Measurements from ENCODE around the gene SLC16A2.

Gene SLC16A2

DNA sequence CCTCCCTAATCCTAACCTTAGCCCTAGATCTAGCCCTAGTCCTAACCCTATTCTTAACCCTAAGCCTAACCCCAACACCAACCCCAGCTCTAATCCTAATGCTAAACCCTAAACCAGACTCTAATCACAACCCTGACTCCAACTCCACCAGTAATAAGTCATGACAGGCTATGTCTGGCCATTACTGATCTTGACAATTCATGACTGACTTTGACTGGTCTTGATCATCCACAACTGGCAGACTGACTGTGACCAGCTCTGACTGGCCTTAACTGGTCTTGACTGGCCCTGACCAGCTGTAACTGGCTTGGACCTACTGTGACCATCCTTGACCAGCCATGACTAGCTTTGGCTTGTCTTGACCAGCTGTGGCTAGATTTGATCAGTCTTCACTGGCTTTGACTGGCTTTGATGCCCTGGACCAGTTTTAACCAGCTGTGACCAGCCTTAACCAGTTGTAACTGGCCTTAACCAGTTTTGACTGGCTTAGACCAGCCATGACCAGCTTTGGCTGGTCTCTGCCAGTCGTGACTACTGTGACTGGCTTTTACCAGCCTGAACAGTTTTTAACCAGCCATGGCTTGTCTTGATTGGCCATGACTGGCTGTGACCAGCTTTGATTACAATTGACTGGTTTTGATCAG lies 124.7 kb downstream of the SLC16A2 start:
- no peak for DNase-seq

DNA sequence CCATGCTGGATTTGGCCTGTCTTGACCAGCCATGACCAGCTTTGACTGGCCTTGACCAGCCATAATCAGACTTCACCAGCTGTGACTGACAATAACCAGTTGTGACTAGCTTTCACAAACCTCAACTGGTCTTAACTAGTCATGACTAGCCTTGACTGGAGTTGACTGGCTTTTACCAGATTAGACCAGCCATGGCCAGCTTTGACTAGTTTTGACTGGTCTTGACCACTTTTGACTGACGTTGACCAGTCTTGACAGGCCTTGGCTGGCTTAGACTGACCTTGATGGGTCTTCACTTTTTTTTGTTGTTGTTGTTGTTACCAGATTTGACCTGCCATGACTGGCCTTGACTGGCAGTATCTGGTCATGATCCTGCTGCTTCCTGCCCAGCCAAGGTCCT lies 125.7 kb downstream of the SLC16A2 start:
- no peak for DNase-seq

DNA sequence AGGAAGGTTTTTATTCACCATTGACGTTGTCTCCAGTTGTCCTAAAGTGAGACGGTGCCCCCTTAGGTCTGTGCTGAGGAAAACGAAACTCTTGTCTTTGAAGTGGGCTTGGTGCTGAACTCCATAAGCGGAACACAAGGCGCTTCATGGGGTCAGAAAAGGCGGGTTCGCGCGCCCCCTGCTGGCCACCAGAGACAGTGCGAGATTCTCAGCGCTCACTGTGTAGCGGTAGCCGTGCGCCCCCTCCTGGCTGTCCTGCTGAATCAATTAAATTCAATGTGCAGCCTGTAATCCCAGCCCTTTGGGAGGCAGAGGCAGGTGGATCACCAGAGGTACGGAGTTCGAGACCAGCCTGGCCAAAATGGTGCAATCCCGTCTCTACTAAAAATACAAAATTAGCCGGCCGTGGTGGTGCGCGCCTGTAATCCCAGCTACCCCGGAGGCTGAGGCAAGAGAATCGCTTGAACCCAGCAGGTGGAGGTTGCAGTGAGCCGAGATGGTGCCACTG lies 129.1 kb downstream of the SLC16A2 start:
- peak; percentile 67 for DNase-seq

DNA sequence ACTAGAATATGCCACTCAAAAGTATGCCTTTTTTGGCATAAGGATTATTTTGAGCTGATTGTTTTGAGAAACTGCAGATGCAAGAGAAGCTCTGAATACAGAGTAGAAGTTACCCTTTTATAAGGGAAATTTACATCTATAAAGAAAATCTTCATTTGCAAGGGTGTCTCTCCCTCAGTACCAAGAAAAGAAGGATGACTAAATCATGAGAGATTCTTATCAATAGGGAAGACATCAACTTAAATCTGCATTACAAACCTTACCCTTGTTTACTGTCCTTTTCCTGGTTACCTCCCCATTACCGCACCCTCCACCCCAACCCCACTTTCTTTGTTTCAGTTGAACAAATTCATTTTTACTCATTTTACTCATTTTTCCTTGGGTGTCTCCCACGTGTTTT lies 130.6 kb downstream of the SLC16A2 start:
- DNase-seq, result no peak

DNA sequence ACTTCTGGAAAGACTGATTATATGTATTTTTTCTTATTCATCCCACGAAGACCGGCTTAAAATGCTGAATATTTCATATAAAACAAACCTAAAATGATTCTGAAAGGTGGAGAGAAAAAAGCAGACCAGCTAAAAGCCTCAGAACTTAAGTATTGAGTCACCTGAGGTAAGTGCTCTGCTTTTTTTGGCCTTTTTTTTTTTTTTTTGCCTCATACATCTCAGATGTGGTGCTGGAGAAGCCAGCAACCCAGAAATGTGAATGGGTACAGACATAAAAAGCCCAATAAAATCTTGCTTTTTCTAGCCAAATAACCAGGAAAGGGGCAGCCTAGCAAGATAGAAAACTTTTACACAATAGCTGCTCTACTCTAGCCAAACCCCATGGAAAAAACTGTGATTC lies 136.1 kb downstream of the SLC16A2 start:
- no peak for DNase-seq

DNA sequence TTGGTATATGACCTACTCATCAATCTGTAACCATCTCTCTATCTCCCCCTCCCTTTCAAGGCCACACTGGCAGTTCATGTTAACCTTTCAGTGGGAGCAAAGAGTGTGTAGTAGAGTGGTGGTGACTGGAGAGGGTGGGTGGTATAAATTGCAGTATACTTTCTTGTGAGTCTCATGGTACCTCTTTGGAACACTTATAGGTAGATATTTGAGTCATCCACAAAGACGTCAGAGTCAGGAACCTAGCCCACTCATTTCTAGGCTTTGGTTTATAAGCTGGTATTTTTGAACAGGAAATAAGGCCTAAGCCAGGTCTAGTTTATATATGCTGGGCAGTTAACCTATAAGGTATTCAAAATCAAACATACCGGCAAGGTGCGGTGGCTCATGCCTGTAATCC lies 156.8 kb downstream of the SLC16A2 start:
- DNase-seq, result no peak

DNA sequence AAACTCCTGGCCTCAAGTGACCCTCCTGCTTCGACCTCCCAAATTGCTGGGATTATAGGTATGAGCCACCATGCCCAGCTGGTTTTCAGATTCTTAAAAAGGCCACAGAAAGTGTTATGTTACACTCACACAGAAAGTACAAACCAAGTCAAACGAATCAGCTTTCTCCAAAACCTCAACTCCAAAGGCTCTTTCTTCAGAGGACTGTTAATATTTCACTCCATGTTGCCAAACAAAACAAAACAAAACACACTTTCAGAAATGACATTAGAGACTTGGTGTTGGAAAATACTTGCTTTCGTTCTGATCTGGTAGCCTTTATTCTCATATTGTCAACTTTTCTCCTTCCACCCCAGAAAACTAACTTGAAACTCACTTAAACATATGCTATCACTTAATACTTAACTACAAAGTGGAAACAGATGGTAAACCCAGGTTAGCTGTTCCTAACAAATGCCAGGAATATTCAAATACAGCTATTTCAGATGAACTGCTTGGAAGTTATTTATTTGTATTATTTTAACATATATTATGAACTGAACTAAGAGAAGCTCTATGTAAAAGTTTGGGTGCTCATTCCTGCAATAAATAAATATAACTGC lies 158.4 kb downstream of the SLC16A2 start:
- DNase-seq, result no peak

All from GDM1 (cell line).